Testis (tissue), 3 donors: ENCODE measurements around the gene C4orf50. TPM values are rescaled to one million over a fixed set of nuclear protein-coding genes. Genes with fewer than 3 reads are reported as not detected.
"Not testable (repeated sequence)": the region's sequence is repeated elsewhere in the genome, so short reads cannot be mapped to it uniquely, and the experiment has no call there.

Experiments used
- DNase-seq: peaks from one replicate; pipeline ENCODE4 v3.0.0-alpha.2; 2019
- H3K27ac ChIP-seq, 2 donors: fragments of 200-600 bp; sonication (generic); one replicate each; pipeline ENCODE4 v1.5.1; 2019
- H3K27me3 ChIP-seq: fragments of 200-600 bp; sonication (generic); one replicate; pipeline ENCODE4 v1.5.1; 2019
- H3K36me3 ChIP-seq: fragments of 200-600 bp; sonication (generic); one replicate; pipeline ENCODE4 v1.5.1; 2017; ENCODE audit warnings: low read depth; ENCODE audit errors: missing control alignments
- H3K4me1 ChIP-seq: fragments of 200-600 bp; sonication (generic); one replicate; pipeline ENCODE4 v1.5.1; 2019
- H3K4me3 ChIP-seq, 2 donors: fragments of 200-600 bp; sonication (generic); one replicate each; pipeline ENCODE4 v1.5.1; 2017 to 2019
- H3K9me3 ChIP-seq: fragments of 200-600 bp; sonication (generic); one replicate; pipeline ENCODE4 v1.5.1; 2017
- POLR2A ChIP-seq: fragments of 450-650 bp; IDR thresholded peaks from one replicate; pipeline ENCODE4 v1.6.1; 2017; ENCODE audit warnings: antibody characterized with exemption, mild to moderate bottlenecking, moderate library complexity
- WGBS, 2 donors: methylation state at CpG; one replicate each; pipeline ENCODE4 v1.1.5; 2018; 5-methylcytosine and 5-hydroxymethylcytosine counted together
- intact Hi-C: fragments of 100-400 bp; cut with DNase I; formaldehyde crosslinking; loops from one replicate; pipeline ENCODE4 v1.15.1; 2023; ENCODE audit warnings: low total_unique reads
- polyA plus RNA-seq: library from polyadenylated mRNA; stranded (reverse); fragments of 350-450 nt; fragmentation: Illumina TruSeq; extraction: RNeasy Lipid Tissue Mini Kit (QIAGEN cat#74804); gene quantifications from one replicate; pipeline ENCODE4 v1.2.3, GENCODE V29; 2014; ENCODE audit warnings: low read depth, low replicate concordance; ENCODE audit not compliant: insufficient read depth
- total RNA-seq, 2 donors: library from RNA; depleted of rRNA; stranded (reverse); fragments of >200 nt; gene quantifications; one replicate each; pipeline ENCODE4 v1.2.3, GENCODE V29; 2016
- TF ChIP-seq, protein P1 (sequence below), 3 experiments: fragments of 450-650 bp in 2 of 3; fragments of 200-600 bp in 1 of 3; sonication (generic) in 1 of 3; IDR thresholded peaks; one replicate each; pipeline ENCODE4 v1.5.1; 2016 to 2019; ENCODE audit warnings: antibody characterized with exemption in 3 of 3, mild to moderate bottlenecking in 2 of 3, moderate library complexity in 1 of 3

The C4orf50 gene
- total and polyA plus RNA-seq, 3 donors from 2014 or later: 1.1 to 2.7 (median 1.8) TPM

DNA sequence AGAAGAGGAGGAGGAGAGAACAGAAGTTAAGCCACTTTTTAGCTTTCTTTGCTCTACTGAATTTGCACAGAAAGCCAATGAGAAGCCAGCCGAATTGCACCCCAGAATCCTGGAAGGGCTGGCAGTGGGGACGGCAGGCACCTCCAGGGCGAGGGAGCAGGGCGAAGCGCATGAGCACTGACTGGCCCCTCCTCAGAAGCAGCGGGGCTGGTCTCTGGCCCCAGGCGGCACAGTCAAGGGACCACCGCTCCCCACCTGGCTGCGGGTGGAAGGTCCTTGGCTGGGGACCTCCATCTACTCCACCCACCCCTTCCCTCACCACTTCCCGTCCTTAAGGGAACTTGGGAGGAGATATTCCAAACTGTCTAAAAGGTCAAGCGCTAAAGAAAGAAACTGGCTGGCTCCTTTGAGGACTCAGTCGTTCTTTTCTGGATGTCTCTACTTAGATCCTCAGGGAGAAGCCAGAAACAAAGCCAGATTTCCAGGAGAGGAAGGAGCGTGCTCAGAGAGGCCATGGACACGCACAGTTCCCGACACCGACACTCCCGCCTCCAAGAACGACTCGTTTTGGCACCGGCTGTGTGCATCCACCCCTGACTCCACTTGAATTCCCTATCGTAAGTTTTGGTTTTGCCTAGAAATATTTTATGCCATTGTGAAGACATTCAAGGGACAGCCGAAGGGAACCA, 65.8 kb downstream of the C4orf50 start:
- H3K36me3 ChIP-seq: no peaks in the 10 kb centered on the region
- no peak overlapping the region for H3K27ac ChIP-seq
- TF ChIP-seq, protein P1, sequence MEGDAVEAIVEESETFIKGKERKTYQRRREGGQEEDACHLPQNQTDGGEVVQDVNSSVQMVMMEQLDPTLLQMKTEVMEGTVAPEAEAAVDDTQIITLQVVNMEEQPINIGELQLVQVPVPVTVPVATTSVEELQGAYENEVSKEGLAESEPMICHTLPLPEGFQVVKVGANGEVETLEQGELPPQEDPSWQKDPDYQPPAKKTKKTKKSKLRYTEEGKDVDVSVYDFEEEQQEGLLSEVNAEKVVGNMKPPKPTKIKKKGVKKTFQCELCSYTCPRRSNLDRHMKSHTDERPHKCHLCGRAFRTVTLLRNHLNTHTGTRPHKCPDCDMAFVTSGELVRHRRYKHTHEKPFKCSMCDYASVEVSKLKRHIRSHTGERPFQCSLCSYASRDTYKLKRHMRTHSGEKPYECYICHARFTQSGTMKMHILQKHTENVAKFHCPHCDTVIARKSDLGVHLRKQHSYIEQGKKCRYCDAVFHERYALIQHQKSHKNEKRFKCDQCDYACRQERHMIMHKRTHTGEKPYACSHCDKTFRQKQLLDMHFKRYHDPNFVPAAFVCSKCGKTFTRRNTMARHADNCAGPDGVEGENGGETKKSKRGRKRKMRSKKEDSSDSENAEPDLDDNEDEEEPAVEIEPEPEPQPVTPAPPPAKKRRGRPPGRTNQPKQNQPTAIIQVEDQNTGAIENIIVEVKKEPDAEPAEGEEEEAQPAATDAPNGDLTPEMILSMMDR (IDR thresholded peaks at IDR 0.05): no peak
- no peak for TF ChIP-seq POLR2A
- no peaks in the 10 kb centered on the region for H3K27me3 ChIP-seq
- no peak for DNase-seq
- H3K4me3 ChIP-seq: no peak overlapping the region
- peaks cover 3% of the 10 kb centered on the region for H3K4me1 ChIP-seq
- H3K9me3 ChIP-seq: no peaks in the 10 kb centered on the region
- intact Hi-C loops: no loop called here
- WGBS, 2 donors: 72 to 77% methylated on average over 19 to 22 of the region's 22 CpGs

GRCh38 chr4:5946653-5947052, 71.6 kb downstream of the C4orf50 start:
- H3K4me1 ChIP-seq, DNase-seq, H3K27ac ChIP-seq, H3K4me3 ChIP-seq, H3K9me3 ChIP-seq, intact Hi-C loops, H3K27me3 ChIP-seq, H3K36me3 ChIP-seq: not testable (repeated sequence)
- 79 to 91% methylated on average over 6 of the region's 6 CpGs for WGBS, 2 donors

DNA sequence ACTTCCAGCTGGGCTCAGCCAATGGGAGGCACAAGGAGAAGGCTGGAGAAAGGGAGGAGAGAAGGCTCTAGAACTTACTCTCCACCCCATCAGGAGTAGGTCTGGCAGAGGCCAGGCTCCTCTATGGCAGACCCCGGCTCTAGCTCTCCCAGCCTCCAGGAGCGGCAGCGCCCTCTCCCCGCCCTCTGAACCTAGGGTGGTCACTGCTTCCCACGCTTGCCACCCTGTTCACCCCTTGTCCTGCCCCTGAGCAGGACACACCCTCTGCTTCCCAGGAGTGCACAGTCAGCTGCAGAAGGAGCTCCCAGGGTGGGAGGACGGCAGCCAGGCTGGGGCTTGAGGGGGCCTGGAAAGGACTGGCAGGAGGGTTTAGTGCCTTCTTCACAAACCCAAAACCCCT, 72.3 kb downstream of the C4orf50 start:
- TF ChIP-seq, protein P1 (IDR thresholded peaks at IDR 0.05): no peak
- TF ChIP-seq POLR2A: no peak
- DNase-seq: no peak
- H3K36me3 ChIP-seq: no peaks in the 10 kb centered on the region
- H3K9me3 ChIP-seq: no peaks in the 10 kb centered on the region
- H3K27me3 ChIP-seq: no peaks in the 10 kb centered on the region
- no peak overlapping the region for H3K27ac ChIP-seq
- WGBS, 2 donors: 87 to 89% methylated on average over 6 of the region's 6 CpGs
- H3K4me1 ChIP-seq: no peaks in the 10 kb centered on the region
- no peak overlapping the region for H3K4me3 ChIP-seq
- intact Hi-C loops: no loop called here

GRCh38 chr4:5945171-5945570, 73.1 kb downstream of the C4orf50 start:
- WGBS, 2 donors: 89 to 90% methylated on average over 11 of the region's 11 CpGs
- Histone ChIP-seq H3K4me3 (no peak overlapping the region), H3K4me1 (no peaks in the 10 kb centered on the region), H3K27ac (no peak overlapping the region), H3K27me3 (no peaks in the 10 kb centered on the region), H3K9me3 (no peaks in the 10 kb centered on the region), H3K36me3 (no peaks in the 10 kb centered on the region)
- no peak for DNase-seq
- TF ChIP-seq POLR2A: no peak
- TF ChIP-seq, protein P1 (IDR thresholded peaks at IDR 0.05): no peak
- intact Hi-C loops: no loop called here

DNA sequence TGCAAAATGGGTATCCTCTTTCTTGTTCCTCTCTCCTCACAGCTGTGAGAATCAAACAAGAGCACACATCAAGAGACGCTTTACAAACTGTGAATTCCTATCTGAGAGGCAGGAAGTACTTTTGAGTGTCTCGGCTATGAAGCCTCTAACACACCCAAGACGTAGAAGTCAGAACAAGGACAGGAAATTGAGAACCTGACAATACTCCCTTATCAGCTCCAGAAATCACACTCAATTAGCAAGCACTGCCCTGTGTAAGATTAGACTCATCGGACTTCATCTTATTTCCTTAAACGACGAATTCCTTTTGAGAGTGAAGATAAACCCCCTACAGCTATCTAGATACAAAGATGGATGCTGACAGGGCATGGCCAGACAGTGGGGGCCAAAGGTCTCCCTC, 74.7 kb downstream of the C4orf50 start:
- intact Hi-C loops: no loop called here
- no peak for TF ChIP-seq POLR2A
- TF ChIP-seq, protein P1 (IDR thresholded peaks at IDR 0.05): no peak
- Histone ChIP-seq H3K27me3 (no peaks in the 10 kb centered on the region), H3K27ac (no peak overlapping the region), H3K4me3 (no peak overlapping the region), H3K36me3 (no peaks in the 10 kb centered on the region), H3K9me3 (no peaks in the 10 kb centered on the region), H3K4me1 (no peaks in the 10 kb centered on the region)
- 52 to 57% methylated on average over 6 of the region's 6 CpGs for WGBS, 2 donors
- DNase-seq: no peak
